ENCODE data around the gene IL20RB.

GRCh38 chr3:136958939-136959338 is 1.2 kb downstream of the IL20RB start:
- no peak for TF ChIP-seq CTCF (conservative IDR thresholded peaks at IDR 0.05)
- TF ChIP-seq EZH2 (IDR thresholded peaks at IDR 0.05; ENCODE audit: low read depth): no peak
